Measurements from ENCODE around the gene TM4SF18.
"Not testable (repeated sequence)": the region's sequence is repeated elsewhere in the genome, so short reads cannot be mapped to it uniquely, and the experiment has no call there.

The TM4SF18 gene

DNA sequence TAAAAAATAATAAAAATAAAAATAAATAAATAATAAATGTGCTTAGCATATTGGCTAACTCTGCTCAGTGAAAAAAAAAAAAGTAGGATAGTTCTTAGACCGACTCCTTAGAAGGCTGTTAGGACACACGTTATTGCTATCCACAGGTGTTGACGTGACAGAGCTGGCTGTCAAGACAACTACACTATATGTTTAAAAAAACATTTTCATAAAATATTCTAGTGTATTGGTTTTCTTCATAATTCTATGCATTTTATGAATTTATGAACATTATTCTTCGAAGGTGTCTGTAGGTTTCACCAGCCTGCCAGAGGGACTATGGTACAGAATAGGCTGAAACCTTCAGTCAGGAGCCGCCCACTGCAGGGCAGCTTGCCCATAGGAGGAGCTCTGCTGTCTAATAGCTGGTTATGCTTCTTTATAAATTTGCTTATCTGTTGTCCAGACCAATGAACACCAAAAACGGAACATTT lies 34.8 kb upstream of the TM4SF18 start:
- no peak for DNase-seq

DNA sequence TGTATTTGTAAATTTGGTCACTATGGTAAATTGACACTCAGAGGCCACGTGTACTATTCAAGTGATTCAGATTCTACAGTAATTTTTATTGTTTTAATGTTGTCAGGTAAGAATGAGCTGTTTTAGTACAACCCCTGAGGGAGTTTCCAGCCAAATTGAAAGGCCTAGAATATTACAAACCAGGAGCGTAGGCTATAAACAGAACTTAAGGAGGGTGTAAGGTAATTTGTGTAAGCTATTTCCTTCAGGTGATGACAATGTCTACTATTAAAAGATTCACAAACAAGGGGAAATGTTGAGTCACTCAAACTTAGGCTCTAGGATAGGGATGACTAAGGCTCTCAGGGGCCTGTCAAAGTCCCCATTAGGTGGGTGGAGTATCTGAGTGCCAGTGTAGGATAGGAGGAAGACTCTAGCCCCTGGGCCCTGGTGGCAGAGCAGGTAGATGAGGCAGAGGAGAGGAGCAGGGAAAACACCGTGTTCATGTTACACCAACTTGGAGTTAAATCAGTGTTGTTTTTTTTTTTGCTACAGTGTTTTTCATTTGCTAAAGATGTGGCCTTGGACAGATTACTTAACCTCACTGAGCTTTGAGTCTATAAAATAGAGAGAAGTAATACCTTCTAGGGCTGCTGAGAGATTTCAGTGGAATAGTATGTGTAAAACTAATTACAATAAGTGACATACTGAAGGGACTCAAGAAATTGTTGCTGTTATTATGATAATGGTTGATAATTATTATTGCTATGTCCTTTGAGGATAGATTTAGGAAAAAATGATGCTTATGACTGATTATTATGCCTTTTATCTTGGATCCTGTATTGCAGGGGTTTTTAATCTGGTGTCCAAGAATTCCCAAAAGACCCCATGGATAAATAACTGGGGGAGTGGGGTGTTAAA lies 33.8 kb upstream of the TM4SF18 start:
- no peak for DNase-seq

DNA sequence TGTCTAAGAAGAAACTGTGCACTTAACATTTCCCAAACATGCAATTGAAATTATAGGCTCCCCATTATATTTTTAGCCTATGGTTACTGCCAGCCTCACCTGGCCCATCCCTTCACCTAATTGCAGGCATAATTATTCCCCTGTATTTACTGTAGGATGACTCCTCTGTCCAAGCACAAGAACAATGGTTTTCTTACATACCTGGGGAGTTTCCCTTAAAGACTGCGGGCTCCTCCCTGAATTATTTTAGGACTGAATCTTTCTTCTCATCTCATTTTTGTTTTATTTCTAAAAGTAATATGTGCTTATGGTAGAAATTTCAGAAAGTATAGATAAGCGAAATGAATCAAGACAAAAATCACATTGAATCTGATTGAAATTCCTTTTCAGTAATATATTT lies 32.6 kb upstream of the TM4SF18 start:
- DNase-seq, result no peak

DNA sequence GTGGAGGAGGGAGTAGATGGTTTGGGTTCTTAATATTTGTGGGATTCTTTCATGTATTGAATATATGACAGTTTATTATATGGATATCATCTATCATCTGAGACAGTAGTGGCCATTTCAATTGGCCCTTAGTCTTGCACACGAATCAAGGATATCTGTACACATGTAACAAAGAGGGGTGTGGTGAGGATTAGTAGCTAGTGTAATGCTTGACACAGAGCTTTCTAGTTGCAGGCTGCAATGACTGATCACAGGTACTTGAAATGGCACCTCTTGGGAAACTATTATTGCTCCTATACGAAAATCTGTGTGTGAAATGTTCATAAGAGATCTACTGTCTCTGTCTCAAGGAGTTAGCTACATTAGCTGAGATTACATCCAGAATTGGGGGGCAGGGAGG lies 31.2 kb upstream of the TM4SF18 start:
- DNase-seq, result no peak

DNA sequence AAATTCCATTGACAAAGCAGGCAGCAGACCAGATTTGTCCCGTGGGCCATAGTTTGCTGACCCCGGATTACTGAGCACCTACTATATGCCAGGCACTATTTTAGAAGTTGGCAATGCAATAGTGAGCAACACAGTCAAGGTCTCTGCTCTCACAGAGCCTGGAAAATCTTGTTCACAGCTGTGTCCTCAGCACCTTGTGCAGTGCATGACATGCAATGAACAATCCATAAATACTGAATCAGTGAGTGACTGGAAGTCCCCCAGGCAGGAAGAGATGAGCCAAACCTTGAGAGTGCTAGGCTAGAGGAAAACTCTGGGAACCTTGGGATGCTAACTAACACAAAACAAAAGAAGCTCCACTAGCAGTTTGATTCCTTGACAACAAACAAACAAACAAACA lies 29.6 kb upstream of the TM4SF18 start:
- no peak for DNase-seq

DNA sequence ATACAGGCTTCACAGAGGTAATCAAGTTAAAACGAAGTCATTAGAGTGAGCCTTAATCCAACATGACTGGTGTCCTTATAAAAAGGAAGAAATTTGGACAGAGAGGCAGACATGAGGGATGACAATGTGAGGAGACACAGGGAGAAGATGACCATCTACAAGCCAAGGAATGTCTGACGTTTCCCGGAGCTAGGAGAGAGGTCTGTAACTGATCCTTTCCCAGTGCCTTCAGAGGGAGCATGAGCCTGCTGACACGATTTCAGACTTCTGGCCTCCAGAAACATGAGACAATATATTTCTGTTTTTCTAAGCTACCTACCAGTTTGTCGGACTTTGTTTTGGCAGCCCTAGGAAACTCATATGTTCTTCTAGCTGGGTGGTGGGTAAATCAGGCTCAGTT lies 28.9 kb upstream of the TM4SF18 start:
- DNase-seq, result no peak

DNA sequence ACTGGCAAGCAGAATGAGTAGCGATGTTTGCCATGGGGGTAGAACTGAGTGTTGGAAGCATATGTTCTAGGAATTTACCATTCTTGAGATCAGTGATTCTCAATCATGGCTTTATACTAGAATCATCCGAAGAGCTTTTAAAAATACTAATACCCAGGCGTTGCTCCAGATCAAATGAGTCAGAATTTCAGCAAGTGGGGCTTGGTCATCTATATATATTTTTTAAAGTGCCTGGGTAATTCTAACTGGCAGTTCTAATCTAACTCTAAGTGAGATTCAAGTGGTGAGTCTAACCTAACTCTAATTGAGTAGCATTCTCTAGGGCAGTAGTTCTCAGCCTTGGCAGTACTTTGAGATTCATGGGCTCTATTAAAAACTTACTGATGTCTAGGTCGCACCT lies 23.2 kb upstream of the TM4SF18 start:
- no peak for DNase-seq

DNA sequence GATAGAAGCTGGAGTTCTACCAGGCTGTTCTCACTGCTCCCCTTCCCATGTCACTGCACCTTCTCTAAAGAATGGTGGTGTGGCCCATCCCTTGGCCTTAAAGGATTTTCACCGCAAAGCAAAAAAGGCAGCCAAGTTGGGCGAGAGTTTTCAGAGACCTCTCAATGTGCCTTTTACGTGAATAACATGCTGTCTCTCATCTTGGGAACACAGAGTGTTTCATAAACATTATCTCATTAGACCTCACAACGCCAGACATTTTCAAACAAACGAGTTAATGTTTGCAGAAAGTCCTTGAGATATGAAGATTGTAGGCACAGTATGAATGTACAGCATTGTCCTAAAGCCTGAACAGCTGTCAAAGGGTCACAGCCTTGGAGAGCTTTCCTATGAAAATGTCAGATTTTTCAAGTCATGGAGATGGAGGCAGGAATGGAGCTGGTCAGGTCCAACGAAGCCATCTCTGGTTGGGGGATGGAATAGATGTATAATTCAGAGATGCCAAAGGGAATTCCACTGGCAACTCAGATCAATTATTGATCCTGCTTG lies 22.7 kb upstream of the TM4SF18 start:
- DNase-seq, result no peak

DNA sequence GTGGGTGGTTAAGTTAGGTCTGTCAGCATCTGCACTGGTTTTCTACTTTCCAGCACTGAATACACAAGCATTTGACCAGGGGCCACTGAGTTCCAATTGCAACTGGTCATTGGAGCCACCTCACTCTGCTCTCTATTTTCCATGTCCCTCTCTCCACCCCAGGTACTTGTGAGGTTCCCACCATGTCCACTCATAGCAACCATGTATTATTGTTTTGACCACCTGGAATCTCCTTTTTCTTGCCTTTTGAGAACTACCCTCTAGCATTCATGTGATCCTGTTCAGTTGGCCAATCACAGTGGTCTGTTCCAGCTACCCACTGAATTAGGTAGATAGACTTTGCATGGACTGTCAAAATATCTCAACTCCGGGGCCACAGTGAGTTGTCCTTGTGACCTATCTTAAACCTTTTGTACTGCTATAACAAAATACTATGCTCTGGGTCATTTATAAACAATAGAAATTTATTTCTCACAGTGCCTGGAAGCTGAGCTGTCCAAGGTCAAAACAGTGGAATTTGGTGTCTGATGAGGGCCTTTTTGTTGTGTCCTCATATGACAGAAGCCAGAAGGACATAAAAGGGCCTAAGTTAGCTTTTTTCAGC lies 20.2 kb upstream of the TM4SF18 start:
- DNase-seq, result no peak

DNA sequence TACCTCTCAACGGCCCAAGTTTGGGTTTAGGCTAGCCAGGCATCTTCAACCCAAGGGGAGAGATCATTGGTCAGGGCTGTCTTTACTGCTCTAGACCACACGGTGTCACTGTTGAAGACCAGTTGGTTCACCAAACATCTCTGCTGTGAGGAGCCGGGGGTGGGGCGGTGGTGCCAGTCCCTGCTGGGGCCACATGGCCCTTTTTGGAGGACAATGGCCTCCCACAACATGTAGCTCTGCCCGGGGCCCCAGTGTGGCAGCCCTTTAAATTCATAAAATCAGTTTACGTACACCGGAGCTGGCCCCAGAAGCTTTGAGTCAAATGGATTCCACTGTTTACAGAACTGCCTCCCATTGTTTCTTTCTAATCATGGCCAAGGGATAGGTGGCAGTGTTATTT lies 19.1 kb upstream of the TM4SF18 start:
- DNase-seq, result peak; percentile 50

DNA sequence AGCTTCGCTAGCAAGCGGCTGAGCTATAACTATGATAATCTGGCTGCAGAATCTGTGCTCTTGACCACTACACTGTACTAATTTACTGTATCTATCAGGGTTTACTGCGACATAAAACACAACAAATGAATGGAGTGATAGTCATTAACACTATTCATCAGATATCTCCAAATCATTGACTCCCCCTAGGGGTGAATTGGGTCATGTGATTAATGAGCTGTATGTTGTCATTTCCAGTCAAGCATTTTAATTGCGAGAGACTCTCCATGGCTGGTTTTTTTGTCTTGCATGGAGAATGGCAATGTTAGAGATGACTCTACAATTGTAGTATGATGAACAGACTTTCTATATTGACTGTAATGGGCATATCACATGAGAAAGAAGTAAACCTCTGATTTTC lies 10.5 kb upstream of the TM4SF18 start:
- no peak for DNase-seq

DNA sequence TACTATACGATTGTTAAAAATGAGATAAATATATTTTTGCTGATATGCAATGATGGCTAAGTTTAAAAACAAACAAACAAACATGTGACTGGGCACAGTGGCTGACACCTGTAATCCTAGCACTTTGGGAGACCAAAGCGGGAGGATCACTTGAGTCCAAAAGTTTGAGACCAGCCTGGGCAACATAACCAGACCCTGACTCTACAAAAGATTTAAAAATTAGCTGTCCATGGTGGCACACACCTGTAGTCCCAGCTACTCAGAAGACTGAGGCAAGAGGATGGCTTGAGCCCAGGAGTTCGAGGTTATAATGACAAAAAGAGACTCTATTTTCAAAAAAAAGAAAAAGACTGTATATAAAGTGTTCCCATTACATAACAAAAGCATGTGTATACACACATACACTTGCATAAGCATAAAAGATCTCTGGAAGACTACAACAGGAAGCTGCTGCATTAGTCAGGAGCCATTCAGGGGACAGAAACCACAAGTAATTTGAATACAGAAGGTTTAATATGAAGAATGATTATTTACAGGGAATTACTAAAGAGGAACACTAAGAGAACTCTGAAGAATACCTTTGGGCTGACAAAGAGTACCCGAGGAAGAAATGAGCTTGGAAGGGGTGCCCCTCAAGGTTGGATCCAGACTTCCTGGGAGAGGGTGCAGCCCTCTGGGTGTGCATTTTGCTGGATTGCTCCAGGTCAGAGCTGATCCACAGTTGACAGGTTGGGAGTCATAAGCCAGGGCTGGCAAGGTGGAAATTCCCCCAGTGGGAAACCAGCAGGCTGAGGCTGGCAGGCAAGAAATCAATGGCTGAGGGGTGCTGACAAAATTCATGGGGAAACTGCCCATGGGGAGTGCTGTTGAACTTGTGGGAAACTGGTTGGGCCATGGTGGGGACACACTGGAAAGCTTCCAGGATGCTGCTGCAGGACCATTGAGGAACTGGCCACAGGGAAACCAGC lies 9.3 kb upstream of the TM4SF18 start:
- DNase-seq, result no peak

DNA sequence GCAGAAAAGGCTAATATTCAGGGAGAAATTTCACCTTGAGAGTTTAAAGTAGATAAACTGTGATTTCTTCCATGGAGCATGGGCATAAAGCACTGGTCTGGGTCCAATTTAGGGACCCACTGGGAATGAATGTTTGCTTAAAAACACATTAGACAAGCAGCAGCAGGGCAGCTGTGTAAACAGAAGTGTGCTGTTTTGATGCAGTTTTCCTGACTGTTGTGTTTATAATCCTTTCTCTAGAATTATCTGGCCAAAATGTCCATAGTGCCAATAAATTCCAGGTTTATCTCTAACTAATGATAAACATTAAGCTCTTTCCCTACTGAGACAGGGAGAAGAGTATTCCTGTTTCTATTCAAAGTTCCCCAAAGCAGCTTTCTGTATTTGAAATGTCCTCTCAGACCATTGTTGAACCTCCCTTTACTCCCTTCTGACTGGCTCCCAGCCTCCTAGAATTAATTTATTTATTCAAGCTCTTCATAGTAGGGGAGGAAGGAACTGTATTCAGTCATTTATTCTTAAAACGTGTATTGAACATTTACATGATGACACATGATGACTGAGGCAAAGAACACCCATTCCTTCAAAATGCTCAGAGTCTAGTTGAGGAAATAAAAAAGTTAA lies 7.0 kb upstream of the TM4SF18 start:
- no peak for DNase-seq

DNA sequence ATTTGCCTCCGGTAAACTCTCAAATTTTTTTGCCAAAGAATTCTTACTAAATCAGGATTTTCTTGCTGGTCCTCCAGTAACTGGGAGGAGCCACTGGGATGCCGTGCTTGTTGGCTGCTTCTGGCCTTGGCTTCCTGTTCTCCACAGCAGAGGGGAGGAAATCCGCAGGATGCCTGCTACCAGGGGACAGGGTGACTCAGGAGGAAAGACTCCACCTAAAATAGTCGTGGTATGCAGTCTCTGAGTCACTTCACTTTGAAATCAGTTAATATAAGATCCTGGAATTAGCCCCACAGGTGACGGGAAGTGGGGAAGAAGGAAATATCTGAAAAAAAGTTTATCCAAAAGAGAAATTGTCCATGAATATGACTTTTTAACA lies 6.5 kb upstream of the TM4SF18 start:
- DNase-seq, result peak; percentile 3

DNA sequence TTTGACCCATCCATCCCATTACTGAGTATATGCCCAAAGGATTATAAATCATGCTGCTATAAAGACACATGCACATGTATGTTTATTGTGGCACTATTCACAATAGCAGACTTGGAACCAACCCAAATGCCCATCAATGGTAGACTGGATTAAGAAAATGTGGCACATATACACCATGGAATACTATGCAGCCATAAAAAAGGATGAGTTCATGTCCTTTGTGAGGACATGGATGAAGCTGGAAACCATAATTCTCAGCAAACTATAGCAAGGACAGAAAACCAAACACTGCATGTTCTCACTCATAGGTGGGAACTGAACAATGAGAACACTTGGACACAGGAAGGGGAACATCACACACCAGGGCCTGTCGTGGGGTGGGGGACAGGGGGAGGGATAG lies 4.0 kb upstream of the TM4SF18 start:
- DNase-seq, result not testable (repeated sequence)

DNA sequence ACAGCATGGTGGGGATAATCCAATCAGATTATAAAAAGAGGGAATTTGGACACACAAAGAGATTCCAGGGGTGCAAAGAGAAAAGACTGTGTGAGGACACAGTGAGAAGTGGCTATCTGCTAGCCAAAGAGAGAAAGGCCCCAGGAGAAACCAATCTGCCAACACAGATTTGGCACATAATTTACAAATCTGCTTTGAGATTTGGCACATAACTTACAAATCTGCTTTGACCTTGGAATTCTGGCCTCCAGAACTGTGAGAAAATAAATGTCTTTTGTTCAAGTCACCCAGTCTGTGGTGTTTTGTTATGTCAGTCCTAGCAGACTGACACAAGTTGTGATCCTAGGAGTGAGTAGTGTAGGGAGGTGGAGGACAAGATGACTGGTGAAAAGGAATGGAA lies 3.5 kb upstream of the TM4SF18 start:
- DNase-seq, result peak; percentile 33

DNA sequence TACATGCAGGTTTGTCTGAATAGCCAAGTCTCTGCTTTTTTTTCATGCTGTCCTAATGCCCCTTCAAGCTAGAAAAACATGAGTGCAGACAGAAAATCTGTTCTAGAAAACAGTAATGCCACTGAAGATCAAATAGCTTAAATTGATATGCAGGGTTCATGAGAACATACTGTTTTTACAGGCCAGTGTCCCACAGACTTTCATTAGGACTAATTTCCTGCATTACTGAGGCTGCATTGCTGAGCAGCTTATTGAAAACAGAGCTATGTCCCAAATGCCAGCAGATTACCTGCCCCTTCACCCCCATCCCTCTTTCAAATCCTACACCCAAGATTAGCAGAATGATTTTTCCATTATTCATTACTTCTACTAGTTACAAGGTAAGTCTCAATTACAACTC lies 665 bp downstream of the TM4SF18 start:
- DNase-seq, result no peak

DNA sequence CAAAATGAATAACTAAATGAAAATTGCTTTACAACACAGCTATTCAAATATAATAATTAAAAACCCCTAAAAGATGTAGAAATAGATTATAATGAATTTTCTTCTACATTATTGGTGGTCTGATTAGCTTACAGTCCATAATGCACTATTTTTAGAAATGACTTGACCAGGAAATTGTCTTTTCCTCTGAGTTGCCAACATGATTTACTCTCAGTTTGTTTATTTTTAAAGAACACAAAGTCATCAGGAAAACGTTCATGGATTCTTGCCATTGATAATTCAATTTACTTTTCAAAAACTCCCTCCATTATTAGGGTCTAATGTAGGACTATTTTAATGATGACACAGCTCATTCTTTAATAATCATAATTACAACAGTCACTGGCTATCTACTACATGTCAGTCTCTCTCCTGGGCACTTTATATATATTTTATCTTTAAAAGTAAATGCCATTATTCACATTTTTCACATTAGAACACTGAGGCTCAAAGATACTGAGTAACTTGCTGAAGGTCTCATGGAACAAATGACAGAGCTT lies 1.1 kb downstream of the TM4SF18 start:
- no peak for DNase-seq

DNA sequence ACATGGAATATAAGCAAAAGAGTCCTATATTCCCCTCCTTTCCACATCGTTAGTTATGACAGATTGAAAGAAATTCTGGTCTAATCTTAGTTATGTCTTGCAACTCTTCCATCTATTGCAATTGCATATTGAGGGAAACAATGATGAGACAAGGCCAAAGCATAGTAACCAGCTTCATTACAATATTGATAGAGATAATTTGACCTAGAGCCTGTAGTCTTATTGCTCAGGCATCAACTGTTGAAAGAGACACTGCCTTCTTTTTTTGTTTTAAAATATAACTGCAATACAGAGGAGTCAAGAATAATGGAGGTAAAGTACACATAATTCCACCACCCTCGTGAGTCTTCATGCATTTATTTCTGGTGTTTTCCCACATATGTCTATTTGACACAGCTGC lies 2.0 kb downstream of the TM4SF18 start:
- no peak for DNase-seq

DNA sequence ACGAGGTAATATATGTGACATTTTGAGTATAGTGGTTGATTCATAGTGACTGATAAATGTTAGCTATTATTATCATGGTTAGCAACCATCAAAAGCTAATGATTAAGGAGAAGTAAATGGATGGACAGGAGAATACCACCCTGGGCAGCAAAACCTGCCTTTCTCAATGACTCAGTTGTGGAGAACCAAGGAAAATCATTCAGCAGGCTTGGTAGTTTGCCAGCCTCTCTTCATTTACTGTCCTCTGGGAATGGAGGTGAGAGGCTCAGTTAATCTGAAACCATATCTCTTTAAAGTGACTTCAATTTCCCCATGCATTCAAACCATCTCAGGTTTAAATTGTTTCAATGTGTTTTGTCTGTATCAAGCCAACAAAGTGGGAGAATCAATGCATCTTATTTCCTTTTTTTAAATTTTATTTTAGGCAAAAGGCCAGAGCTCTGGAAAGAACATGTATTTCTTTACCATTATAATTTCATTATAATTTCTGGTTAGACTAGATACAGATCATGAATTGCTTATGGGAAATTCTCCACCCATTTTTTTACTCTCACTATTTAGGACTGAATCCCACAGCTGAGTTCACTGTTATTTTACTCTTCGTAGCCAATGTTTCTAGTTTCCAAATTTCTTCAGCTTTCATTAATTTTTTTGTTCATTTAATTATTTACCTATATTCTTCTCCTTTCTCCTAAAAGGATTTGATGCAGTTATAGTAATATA lies 2.7 kb downstream of the TM4SF18 start:
- no peak for DNase-seq

DNA sequence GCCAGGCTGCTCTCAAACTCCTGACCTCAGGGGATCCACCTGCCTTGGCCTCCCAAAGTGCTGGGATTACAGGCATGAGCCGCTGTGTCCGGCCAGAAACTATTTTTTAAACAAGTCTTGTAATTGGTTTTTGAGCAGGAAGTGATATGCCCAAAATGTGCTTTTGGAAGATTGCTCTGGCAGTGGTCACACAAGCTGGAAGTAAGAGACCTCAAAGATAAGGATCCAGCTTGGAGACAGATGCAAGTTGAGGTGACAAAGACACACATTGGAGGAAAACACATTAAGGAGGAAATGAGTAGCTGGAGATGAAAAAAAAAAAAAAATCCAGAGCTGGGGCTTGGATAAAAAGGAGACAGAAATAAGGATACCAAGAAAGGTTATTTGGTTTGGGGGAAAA lies 6.3 kb downstream of the TM4SF18 start:
- DNase-seq, result no peak

DNA sequence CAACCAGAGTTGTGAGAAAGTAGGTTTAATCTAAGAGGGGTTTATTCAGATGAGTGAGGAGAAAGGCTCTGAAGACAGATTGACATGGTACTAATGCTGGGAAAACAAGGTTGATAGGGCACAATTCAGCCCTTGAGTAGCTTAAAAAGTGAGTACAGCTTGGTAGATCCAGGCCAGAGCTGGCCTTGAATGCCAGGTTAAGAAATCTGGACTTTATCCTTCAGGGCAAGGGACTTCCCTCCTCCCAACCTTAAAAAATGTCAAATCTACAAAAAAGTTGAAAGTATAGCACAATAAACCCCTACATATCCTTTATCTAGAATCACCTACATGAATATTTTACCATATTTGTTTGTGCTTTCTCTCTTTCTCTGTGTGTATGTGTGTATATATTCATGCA lies 7.9 kb downstream of the TM4SF18 start:
- DNase-seq, result no peak

All from NCI-H446 treated with DMSO at 0.1 percent for 48 hours (cell line).